BE2C (cell line): ENCODE measurements around the gene JAK1.
A peak's percentile ranks its signal among the peaks of the same experiment; 100 is the strongest.

Source experiments
- DNase-seq: peaks from one replicate; pipeline ENCODE4 v3.0.0-alpha.2; 2020
- H3K27me3 ChIP-seq: fragments of 250-450 bp; sonication (Bioruptor Pico); 2 replicates; pipeline ENCODE4 v1.5.1; 2020; ENCODE audit warnings: mild to moderate bottlenecking
- H3K36me3 ChIP-seq: fragments of 250-450 bp; sonication (Bioruptor Pico); 2 replicates; pipeline ENCODE4 v1.5.1; 2020; ENCODE audit warnings: mild to moderate bottlenecking
- H3K4me1 ChIP-seq: fragments of 250-450 bp; sonication (Bioruptor Pico); 2 replicates; pipeline ENCODE4 v1.5.1; 2020
- H3K4me3 ChIP-seq: 2 replicates; pipeline ENCODE4 v1.5.1; 2011; ENCODE audit warnings: low read depth, low read length
- H3K9me3 ChIP-seq: fragments of 250-450 bp; sonication (Bioruptor Pico); 2 replicates; pipeline ENCODE4 v1.5.1; 2020
- CTCF ChIP-seq: IDR thresholded peaks from 2 replicates; pipeline ENCODE4 v1.5.1; 2012; ENCODE audit warnings: mild to moderate bottlenecking, low read depth, low read length

The JAK1 gene

GRCh38 chr1:64965366-64966157 lies 787 bp downstream of the JAK1 start:
- H3K4me3 ChIP-seq = peak overlapping the region; percentile 81
- no peaks in the 10 kb centered on the region for H3K9me3 ChIP-seq
- no peaks in the 10 kb centered on the region for H3K4me1 ChIP-seq
- no peak for TF ChIP-seq CTCF
- H3K27me3 ChIP-seq = no peaks in the 10 kb centered on the region
- DNase-seq = peak; percentile 45
- H3K36me3 ChIP-seq = no peaks in the 10 kb centered on the region

GRCh38 chr1:64963466-64963865 lies 2.9 kb downstream of the JAK1 start:
- DNase-seq = no peak
- no peaks in the 10 kb centered on the region for H3K36me3 ChIP-seq
- no peak overlapping the region for H3K4me3 ChIP-seq
- TF ChIP-seq CTCF = no peak
- no peaks in the 10 kb centered on the region for H3K27me3 ChIP-seq
- no peaks in the 10 kb centered on the region for H3K9me3 ChIP-seq
- no peaks in the 10 kb centered on the region; the same call in 1 of the 2 replicates for H3K4me1 ChIP-seq

GRCh38 chr1:64962441-64962840 lies 3.9 kb downstream of the JAK1 start:
- Histone ChIP-seq H3K4me3 (no peak overlapping the region), H3K4me1 (no peaks in the 10 kb centered on the region; the same call in 1 of the 2 replicates), H3K27me3 (no peaks in the 10 kb centered on the region), H3K36me3 (no peaks in the 10 kb centered on the region), H3K9me3 (no peaks in the 10 kb centered on the region)
- DNase-seq = no peak
- TF ChIP-seq CTCF = no peak

- no peaks in the 10 kb centered on the region for H3K36me3 ChIP-seq
- no peaks in the 10 kb centered on the region; the same call in 1 of the 2 replicates for H3K4me1 ChIP-seq
- no peak for DNase-seq
- H3K4me3 ChIP-seq = no peak overlapping the region
- H3K9me3 ChIP-seq = no peaks in the 10 kb centered on the region
- TF ChIP-seq CTCF = no peak
- H3K27me3 ChIP-seq = no peaks in the 10 kb centered on the region
These were observed 4.4 kb downstream of the JAK1 start for GRCh38 chr1:64961923-64962322.

GRCh38 chr1:64960731-64961130 lies 5.6 kb downstream of the JAK1 start:
- H3K4me1 ChIP-seq = no peaks in the 10 kb centered on the region; the same call in 1 of the 2 replicates
- no peaks in the 10 kb centered on the region for H3K36me3 ChIP-seq
- no peak for DNase-seq
- H3K9me3 ChIP-seq = no peaks in the 10 kb centered on the region
- no peak for TF ChIP-seq CTCF
- no peak overlapping the region for H3K4me3 ChIP-seq
- H3K27me3 ChIP-seq = no peaks in the 10 kb centered on the region

GRCh38 chr1:64959986-64960385 lies 6.4 kb downstream of the JAK1 start:
- Histone ChIP-seq H3K4me1 (no peaks in the 10 kb centered on the region; the same call in 1 of the 2 replicates), H3K4me3 (no peak overlapping the region), H3K27me3 (no peaks in the 10 kb centered on the region), H3K36me3 (no peaks in the 10 kb centered on the region), H3K9me3 (no peaks in the 10 kb centered on the region)
- DNase-seq = no peak
- TF ChIP-seq CTCF = no peak
